ENCODE measurements around the gene ELAVL2.
"Not testable (repeated sequence)": the region's sequence is repeated elsewhere in the genome, so short reads cannot be mapped to it uniquely, and the experiment has no call there.

GRCh38 chr9:23723048-23723447 lies 103.0 kb downstream of the ELAVL2 start:
- not testable (repeated sequence) for TF ChIP-seq CTCF (IDR thresholded peaks at IDR 0.05; ENCODE audit: low read length); EZH2 (IDR thresholded peaks at IDR 0.05; ENCODE audit: borderline replicate concordance, low read length)
